SK-N-DZ (cell line): ENCODE measurements around the gene NUTM2D. TPM values are rescaled to one million over a fixed set of nuclear protein-coding genes. Genes with fewer than 3 reads are reported as not detected.
"Not testable (repeated sequence)": the region's sequence is repeated elsewhere in the genome, so short reads cannot be mapped to it uniquely, and the experiment has no call there.

Experiments
- DNase-seq: peaks from one replicate; pipeline ENCODE4 v3.0.0-alpha.2; 2015; ENCODE audit warnings: low spot score
- polyA plus RNA-seq, 2 experiments: library from polyadenylated mRNA; depleted of rRNA; stranded (reverse); fragments of >200 nt; gene quantifications; 2 replicates each; pipeline ENCODE4 v1.2.3, GENCODE V29; 2014

The NUTM2D gene, protein sequence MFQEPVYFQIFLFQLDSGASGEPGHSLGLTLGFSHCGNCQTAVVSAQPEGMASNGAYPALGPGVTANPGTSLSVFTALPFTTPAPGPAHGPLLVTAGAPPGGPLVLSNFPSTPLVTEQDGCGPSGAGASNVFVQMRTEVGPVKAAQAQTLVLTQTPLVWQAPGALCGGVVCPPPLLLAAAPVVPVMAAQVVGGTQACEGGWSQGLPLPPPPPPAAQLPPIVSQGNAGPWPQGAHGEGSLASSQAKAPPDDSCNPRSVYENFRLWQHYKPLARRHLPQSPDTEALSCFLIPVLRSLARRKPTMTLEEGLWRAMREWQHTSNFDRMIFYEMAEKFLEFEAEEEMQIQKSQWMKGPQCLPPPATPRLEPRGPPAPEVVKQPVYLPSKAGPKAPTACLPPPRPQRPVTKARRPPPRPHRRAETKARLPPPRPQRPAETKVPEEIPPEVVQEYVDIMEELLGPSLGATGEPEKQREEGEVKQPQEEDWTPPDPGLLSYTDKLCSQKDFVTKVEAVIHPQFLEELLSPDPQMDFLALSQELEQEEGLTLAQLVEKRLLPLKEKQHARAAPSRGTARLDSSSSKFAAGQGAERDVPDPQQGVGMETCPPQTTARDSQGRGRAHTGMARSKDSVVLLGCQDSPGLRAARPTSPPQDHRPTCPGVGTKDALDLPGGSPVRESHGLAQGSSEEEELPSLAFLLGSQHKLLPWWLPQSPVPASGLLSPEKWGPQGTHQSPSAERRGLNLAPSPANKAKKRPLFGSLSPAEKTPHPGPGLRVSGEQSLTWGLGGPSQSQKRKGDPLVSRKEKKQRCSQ
- 11.1 and 16.6 TPM in 2 replicates for polyA plus RNA-seq (2014; cell fraction: cytosol; rRNA removed)
- 4.1 and 5.8 TPM in 2 replicates for polyA plus RNA-seq (2014; cell fraction: nucleus; rRNA removed)

DNA sequence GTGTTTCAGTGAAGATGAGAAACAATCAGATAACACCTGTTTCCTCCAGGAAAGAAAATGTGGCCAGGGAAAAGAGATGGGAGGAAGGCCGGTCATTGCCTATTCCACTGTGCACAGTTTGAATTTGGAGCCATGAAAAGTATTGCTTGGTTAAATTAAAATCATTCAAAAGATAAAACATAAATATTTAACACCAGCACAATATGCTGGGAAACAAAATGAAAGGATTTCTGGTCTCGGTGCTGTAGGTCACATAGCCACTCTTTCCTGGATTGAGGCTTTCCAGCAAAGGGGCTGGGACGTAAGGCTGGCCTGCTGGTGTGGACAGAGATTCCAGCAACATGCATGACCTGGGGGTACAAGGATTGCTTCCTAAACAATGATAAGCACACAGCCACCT is at the start of gene NUTM2D:
NUTM2D (plus strand) TSS at position 301 of the 400 bp plus-strand sequence. CDS start 522 bp downstream, outside the sequence.
- not testable (repeated sequence) for DNase-seq

DNA sequence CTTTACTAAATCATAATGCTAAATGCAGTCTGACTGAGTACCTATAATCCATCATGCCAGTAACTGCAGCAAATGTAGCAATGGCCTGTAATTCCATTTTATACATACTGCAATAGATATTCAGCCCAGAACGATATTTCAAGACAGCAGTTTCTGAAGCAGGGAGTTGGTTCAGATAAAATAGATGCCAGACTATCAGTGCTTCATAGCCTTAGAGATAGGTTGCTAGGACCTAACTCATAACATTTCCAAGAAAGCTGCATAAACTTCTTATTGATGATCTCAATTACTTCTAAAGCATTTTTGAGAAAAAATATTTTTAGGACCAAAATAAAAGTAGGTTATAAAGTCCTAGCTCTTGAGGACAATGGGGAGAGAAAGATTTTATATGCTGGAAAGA is 48.8 kb upstream of the NUTM2D start:
- not testable (repeated sequence) for DNase-seq

DNA sequence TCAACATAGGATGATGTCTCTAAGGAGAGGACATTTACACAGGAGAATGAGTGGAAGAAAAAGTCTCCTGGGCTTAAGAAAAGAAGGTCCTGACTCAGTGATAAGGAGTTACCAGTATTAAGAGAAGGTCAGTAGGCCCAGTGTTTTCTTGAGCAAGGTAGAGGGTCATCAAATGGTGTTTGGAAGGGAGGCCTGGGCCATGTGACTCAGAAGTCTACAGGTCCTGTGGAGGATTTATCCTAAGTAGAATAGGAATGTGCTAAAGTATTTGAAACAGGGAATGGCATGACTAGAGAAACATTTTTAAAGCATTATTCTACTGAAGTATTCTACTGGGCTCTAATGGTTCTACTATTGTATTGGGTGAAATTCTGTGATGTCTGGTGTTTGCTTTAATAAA is 47.9 kb upstream of the NUTM2D start:
- DNase-seq, result not testable (repeated sequence)

DNA sequence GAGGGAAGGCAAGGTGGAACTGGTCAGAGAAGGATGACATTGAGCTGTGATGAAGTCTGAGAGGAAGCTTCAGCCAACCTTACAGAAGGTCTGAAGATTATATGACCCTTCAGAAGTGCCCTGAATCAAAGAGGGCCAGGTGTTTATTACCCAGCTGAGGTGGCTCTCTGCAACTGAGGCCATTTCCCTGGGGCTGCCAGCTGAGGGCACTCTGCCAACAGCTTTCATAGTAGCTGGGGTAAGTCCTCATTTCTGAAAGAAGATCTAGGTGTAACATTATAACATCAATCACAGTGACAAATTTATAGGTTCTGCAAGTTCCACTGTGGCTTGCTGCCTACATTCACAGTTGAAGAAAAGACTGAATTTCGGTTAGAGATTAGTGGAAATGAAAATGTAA is 46.0 kb upstream of the NUTM2D start:
- not testable (repeated sequence) for DNase-seq

DNA sequence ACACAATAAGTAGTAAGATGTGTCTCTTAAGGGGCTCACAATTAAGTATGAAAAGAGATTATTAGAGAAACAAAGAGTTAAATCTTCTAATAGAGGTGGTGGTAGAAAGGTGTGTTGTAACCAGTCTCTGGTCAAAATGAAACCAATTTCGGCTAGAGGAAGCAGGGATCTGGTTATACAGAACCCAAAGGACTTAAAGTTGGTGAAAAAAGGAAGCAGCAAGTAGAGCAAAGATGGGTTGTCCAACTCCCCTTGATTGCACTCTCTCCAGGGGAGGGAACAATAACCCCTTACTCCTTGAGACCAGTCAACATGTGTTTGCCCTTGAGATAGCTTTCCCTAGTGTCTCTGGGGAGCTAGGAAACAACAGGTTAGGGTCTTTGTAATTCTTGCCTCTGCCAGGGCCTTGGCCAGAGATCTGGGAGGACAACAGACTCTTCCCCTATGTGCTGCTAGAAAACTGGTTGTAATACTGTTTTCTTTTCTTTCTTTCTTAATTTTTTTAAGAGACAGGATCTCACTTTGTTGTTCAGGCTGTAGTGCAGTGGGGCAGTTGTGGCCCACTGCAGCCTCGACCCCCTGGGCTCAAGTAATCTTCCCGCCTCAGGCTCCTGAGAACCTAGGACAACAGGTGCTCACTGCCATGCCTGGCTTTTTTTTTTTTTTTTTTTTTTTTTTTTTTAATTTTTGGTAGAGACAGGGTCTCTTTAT is 43.7 kb upstream of the NUTM2D start:
- DNase-seq, result not testable (repeated sequence)

DNA sequence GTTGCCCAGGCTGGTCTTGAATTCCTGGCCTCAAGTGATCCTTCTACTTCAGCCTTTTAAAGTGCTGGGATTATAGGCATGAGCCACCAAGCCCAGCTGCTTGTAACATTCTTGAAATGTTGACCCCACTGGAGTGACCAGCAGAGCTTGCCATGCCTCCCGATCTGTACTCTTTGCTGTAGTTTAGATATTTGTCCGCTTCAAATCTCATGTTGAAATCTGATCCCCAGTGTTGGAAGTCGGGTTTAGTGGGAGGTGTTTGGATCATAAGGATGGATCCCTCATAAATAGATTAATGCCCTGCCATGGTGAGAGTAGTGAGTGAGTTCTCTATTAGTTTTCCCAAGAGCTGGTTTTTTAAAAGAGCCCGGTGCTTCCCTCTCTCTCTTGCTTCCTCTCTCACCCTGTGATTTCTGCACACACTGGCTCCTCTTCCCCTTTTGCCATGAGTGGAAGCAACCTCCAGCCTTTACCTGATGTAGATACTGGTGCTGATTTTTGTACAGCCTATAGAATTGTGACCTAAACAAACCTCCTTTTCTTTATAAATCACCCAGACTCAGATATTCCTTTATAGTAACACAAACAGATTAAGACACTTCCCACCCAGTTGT is 43.1 kb upstream of the NUTM2D start:
- DNase-seq, result not testable (repeated sequence)

DNA sequence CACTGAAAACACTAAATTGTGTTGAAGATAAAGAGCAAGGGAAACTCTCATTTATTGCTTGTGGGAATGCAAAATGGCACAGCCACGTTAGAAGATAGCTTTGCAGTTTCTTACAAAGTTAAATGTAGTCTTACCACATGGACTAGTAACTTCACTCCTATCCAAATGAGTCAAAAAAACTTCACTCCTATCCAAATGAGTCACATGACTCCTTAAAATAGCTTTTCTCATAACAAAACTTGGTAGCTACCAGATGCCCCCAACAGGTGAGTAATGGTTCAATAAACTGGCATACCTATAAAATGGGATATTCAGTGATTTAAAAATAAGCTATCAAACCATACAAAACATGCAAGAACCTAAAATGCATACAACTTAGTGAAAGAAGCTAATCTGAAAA is 36.0 kb upstream of the NUTM2D start:
- not testable (repeated sequence) for DNase-seq

DNA sequence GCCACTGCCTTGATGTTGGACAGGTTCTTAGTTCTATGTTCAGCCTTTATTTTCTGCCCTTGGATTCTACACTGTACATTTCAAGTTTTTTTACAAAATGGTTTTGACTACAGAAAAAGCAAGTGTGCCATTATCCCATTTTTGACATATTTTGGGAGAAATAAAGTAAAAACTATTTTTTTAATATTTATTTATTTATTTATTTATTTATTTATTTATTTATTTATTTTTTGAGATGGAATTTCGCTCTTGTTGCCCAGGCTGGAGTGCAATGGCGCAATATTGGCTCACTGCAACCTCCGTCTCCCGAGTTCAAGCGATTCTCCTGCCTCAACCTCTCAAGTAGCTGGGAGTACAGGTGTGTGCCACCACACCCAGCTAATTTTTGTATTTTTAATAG is 33.0 kb upstream of the NUTM2D start:
- DNase-seq, result not testable (repeated sequence)

DNA sequence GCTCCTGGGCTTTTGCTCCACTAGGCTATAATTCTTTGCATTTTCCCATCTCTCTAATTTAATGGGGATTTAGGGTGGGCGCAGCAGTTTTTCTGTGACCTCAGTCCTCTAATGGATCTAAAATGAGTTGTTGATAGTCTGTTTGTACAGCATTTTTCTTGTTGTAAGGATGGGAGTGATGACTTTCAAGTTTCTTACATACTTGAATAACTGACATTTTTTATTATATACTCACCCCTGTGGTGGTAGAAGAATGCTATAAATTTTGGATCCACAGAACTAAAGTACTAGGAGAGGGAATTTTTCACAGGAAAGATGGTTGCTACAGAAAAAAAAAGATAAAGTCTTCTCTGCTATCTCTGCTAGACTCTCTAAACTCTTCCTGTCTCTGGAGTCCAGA is 29.6 kb upstream of the NUTM2D start:
- DNase-seq, result not testable (repeated sequence)

DNA sequence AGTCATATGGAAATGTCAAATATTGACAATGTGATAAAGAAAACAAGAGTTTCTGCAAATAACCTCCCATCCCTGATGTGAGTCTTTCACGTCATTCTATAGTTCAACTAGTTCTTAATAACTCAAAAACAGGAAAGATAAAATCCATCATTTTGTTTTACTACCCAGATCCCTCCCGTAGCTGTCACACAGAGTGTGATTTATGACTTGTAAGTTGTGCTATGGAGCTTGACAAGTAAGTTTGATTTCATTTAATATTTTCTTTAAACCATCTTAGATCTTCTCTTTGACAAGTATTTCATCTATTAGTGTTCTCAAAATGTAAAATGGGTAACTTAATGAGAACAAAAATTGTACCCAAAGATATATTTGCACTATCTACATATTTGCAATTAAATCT is 28.4 kb upstream of the NUTM2D start:
- DNase-seq, result not testable (repeated sequence)

DNA sequence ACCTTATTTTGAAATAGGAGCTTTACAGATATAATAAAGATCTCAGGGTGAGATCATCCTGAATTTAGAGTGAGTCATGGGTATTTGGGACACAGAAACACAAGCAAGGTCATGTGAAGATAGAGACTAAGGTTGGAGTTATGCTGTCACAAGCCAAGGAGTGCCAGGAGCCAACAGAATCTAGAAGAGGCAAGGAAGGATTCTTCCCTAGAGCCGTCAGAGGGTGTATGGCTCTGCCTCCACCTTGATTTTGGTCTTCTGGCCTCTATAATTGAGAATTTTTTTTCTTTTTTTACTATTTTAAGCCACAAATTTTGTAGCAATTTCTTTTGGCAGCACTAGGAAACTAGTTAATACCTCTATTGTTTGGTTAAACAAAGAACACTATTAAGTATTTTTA is 24.9 kb upstream of the NUTM2D start:
- not testable (repeated sequence) for DNase-seq

DNA sequence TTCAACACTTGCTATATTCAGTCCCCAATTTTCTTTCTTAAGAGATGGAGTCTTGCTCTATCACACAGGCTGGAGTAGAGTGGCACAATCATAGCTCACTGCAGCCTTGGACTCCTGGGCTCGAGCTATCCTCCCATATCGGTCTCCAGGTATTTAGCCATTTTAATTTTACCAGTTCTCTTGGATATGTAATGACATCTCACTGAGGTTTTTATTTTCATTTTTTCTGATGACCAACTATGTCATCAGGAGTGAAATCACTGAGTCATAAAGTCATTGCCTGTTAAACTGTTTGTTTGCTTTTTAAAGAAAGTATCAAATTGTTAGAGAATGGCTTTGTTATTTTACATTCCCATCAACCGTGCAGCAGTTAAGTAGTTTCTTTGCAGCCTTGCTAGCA is 17.1 kb upstream of the NUTM2D start:
- DNase-seq, result not testable (repeated sequence)

DNA sequence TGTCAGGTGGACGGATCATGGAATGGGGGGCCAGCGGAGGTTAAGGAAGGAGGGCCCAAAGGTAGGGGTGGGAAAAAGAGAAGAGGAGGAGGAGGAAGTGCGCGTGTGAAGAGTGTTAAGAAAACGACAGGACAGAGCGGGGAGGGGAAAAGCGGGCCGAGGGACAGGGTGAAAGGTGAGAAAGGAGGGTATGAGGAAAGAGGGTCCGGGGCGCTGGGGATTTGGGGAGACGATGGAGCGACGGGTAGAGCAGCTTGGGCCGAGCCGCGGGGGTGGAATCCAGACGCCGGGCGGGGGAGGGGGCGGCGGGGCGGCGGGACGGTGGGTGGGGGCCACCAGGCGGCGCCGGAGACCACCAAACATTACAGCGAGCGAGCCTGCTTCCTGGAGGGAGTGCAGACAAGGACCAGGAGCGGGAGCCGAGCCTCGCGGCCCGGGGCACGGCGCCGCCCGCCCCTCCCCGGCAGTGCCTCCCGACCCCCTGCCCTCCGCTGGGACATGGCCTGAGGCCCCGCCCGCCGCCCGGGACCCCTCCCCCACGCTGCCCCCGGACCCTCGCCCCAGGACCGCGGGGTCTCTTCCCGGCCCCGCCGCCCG is 15.9 kb upstream of the NUTM2D start:
- DNase-seq, result not testable (repeated sequence)

DNA sequence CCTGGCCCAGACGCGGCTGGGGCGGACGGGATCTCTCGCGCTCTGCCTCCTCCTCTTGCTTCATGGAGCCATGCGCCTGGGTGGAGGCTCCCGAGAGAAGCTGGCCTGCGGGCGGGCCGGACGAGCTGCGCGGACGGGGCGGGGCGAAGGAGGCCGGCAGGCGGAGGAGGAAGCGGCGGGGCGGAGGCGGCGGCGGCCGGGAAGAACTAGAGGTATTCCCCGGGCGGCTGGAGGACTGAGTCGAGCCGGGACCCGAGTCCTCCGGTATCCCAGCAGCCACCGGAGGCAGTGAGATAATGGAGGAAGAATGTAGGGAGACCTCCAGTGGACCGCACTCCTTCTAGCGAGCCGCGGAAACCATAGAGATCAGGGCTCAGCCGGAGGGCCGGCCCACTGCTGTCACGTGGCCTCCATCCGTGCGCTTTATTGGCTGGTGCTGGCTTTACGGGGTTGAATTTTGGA is 15.3 kb upstream of the NUTM2D start:
- DNase-seq, result peak; percentile 90

DNA sequence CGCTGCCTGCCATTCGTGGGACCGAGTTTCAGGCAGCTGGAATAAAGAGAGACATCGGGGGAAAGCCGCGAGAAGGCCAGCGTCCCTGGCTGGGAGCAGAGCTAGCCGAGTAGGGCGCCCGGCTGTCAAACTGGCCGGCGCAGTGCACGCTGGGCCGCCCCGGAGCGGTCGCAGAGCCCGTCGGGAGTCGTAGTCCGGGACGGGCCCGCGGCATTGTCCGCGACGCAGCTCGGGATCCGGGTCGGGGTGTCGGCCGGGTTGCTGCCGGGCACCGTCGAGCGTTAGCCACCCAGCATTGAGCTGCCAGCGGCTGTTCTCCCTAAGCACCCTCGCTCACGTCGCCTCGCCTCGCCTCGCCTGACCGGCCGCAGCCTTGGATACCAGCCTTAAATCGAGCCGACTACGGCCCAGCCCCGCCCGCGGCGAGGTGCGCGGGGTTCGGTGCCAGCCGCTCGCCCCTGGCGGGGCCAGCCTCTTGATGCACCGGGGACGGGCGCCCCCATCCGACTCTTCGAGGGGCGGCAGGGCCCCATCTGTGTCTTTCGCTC is 14.8 kb upstream of the NUTM2D start:
- DNase-seq, result peak; percentile 79

DNA sequence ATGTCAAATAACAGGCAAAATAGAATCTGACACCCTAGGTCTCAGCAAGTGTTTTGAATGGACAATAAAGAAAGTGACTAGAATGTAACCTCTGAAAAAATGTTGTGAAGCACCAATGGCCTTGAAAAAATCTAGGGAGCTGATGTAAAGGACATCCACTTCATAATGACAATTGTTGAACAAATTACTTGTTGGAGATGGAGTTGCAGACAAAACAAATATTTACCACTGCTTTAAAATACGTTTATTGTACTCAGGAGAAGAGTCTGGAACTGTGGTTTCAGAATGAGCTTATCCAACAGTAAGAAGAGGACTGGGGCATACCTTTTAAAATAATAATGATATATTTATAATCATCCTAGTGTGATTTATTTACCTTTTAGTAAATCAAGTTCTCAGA is 11.8 kb upstream of the NUTM2D start:
- DNase-seq, result not testable (repeated sequence)

DNA sequence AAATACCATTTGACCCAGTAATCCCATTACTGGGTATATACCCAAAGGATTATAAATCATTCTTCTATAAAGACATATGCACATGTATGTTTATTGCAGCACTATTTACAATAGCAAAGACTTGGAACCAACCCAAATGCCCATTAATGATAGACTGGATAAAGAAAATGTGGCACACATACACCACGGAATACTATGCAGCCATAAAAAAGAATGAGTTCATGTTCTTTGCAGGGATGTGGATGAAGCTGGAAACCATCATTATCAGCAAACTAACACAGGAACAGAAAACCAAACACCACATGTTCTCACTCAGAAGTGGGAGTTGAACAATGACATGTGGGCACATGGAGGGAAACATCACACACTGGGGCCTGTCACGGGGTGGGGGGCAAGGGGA is 7.4 kb upstream of the NUTM2D start:
- DNase-seq, result not testable (repeated sequence)

DNA sequence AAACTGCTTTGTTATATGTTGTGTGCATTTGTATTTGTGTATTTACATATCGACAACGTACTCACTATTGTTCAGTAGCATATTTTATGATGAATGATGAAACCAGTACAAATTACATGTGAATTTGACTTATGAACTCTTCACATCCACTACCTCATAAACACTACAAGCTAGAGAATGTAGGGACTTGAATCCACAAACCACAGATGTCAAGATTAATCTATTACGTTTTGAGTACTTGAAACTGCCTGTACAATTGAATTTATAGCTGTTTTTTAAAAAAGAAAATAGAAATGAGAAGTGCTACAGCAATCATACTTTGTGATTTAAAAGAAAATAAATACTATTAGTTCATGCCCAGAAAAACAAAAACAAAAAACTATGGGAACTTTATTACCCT is 4.7 kb upstream of the NUTM2D start:
- not testable (repeated sequence) for DNase-seq

DNA sequence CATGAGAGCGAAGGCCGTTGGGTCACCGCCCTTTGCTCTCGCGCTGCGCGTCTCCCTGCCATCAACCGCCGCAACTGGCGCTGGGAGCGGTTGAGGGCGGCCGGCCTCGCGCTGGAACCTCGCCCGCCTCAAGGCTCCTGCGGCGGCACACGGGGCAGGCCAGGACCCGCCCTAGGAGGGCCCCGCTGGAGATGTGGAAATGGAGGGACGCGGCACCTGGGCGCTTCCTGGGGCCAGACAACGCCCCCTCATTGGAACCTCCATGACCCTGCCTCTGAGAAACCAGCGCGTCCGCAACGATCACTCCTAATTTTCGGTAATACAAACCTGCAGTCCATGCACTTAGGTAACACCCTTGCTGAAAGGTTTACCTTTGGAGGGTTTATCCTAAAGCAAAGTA is 2.4 kb upstream of the NUTM2D start:
- not testable (repeated sequence) for DNase-seq

DNA sequence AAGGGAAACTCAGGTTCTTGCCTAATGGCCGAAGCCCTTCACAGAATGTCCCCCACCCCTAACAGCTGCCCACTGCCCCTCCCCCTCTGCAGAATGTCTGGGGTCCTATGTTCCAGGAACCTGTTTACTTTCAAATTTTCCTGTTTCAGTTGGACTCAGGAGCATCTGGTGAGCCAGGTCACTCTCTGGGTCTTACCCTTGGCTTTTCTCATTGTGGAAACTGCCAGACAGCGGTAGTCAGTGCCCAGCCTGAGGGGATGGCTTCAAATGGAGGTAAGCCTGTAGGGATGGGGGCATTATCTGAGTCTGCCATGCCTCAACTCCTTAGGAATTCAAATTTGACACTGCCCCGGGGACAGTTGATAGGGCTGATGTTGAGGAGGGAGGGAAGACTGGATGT is 615 bp downstream of the NUTM2D start:
- DNase-seq, result not testable (repeated sequence)
